ENCODE results near the gene SEMA4D.

The SEMA4D gene

DNA sequence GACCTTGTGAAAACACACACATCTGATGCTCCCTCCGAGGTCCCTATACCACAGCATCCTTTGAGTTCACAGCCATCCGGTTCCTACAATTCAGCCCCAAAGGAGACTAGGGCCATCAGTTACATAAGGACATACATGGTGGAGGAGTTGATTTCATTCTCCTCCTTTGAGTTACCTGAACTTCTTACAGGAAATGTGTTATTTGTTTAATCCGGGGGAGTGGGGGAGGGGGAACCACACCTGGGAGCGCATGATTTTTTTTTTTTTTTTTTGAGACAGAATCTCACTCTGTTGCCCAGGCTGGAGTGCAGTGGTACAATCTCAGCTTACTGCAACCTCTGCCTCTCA is 30.7 kb downstream of the SEMA4D start:
- no peak for TF ChIP-seq CTCF (conservative IDR thresholded peaks at IDR 0.05)
- H3K27ac ChIP-seq: no peak overlapping the region

DNA sequence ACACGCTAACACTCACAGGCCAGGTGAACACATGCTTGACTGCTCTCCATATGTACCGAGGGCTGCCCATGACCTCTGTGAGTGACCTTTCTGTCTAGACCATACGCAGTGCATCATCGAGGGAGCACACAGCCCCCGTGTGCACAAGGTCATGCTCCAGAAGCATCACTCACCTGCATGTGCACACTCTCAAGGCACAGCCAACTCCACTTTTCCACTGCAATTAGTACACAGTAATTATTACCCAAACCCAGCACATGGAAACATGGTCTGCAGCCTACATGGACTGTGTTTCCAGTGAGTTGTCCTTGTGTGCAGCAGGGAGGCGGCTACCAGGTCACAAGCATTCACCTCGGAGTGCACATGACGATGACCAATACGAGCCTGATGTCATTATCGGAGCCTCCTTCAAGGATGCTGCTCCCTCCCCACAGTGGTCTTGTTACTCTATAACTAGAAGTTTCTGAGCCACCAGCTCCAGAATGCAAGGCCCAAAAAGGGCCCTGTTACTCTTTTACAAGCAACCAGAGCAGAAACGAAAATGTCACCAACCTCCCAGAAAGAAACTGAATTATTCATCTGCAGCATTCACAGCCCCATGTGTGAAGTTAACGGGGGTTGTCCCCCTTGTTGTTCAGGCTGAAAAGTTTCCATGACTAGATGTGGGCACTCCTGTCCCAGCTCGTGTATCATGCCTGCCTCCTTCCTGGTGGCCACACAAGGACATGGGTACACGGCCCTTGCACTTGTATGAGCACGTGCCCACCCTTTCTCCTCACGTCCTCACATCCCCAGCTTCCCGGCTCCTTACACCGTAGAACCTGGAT is 31.2 kb downstream of the SEMA4D start:
- TF ChIP-seq CTCF (conservative IDR thresholded peaks at IDR 0.05): no peak
- H3K27ac ChIP-seq: no peak overlapping the region

DNA sequence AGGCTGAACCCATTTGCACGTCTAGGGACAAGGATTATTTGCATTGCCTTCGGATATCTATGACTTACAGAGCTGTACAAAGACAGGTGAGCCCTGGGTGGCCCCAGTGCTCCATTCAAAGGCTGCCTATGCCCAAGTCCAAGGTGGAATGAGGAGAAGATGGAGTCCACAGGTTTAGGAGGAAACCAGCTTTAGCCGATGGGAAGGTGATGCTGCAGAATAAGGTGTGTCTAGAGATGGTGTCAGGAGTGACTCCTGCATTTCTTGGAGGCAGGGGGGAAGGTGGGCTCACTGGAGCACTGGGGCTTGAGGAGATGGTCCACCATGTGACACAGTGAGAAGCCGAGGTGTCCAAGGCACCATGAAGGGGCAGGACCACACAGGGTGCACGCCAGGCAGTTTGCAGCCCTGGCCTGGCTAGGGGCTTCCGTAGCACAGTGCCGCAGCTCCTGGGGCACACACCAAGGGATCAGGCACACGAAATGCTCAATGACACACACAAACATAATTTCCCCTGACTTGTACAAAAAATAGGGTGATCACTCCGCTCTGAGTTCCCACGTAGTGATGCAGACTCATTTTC is 32.1 kb downstream of the SEMA4D start:
- no peak for TF ChIP-seq CTCF (conservative IDR thresholded peaks at IDR 0.05)
- H3K27ac ChIP-seq: no peak overlapping the region

GRCh38 chr9:89465001-89465451 is 32.9 kb downstream of the SEMA4D start:
- TF ChIP-seq CTCF (conservative IDR thresholded peaks at IDR 0.05): no peak
- no peak overlapping the region for H3K27ac ChIP-seq

DNA sequence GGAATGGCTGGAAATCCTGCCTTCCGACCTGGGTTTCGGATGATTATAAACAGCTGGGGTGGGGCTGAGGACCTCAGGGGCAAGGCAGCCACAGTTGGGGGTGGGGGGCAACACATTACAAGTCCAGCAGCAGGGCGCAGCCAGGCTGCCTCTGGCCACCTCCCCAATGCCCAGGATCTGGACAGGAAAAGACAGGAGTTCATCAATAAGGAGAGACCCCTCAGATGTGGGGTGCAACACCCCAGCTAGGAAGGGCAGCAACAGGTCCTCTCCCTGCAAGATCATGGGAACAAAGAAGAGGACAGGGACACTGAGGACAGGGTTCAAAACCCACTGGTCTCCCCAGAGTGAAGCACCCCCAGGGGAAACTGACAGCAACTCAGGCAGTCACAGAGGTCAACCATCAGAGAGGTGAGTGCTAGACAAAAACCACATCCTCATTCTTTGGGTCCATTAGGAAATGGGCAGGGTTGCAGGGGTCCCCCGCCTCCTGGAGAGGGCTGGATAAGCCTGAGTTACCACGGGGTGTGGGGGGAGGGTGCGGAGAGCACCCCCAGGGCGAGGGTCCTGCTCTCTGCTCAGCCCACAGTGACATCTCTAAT is 33.5 kb downstream of the SEMA4D start:
- TF ChIP-seq CTCF (conservative IDR thresholded peaks at IDR 0.05): no peak
- no peak overlapping the region for H3K27ac ChIP-seq

DNA sequence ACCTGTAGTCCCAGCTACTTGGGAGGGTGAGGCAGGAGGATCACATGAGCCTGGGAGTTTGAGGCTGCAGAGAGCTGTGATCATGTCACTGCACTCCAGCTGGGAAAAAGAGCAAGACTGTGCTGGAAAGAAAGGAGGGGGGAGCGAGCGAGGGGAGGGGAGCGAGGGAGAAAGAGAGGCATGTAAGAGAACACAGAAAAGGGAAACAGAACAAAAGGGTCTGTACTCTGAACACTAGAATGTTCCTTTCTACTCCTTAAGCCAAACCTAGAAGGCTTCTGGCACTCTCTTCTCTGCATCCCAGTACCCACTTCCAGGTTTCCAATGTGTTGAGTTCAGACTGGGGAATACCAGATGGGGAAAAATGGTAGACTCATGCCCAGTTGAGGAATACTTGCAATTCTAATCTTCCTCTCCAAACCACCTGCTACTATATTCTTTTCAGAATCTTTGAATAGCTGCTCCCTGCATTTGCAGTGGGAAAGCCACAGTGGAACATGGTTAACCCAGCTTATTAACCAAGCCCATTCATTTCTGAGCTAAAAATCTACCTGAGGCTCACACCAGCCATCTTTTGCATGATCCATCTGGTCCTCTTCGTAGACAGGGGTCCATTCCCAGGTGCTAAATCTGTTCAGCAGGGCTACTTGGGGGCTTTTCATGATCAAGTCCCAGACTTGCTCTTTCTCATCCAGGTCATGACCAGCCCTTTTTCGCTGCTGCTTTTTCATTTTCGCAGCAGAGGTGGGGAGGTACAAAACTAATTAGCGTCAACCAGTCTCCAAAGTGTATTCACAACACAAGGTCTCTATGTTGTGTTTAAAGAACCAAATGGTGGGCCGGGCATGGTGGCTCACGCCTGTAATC is 34.9 kb downstream of the SEMA4D start:
- no peak for TF ChIP-seq CTCF (conservative IDR thresholded peaks at IDR 0.05)
- H3K27ac ChIP-seq: no peak overlapping the region

DNA sequence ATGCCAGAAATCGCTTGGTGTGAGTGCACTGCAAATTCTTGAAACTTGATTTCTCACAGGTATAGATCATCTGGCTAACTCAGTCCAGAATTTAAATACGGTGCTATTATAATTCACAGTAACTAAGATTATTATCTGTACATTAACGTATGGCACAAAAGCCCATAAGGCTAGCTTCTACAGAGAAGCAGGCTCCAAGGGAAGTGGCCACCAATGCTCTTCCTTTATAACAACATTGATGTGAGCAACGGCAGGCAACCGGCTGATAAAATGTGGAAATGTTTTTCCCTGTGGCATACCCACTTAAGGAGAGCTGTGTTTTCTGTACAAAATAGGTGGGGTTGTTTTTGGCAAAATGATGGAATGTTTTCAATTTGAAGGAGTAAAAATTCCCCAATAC is 35.7 kb downstream of the SEMA4D start:
- TF ChIP-seq CTCF (conservative IDR thresholded peaks at IDR 0.05): no peak
- no peak overlapping the region for H3K27ac ChIP-seq

All from VCaP (cell line).